NCI-H1436 treated with DMSO at 0.1 percent for 48 hours (cell line): ENCODE measurements around the gene ERBB4.
"Not testable (repeated sequence)": the region's sequence is repeated elsewhere in the genome, so short reads cannot be mapped to it uniquely, and the experiment has no call there.

Experiments used
- DNase-seq: peaks from one replicate; lab custom pipeline; 2025; lab: John Stamatoyannopoulos, UW

The ERBB4 gene

DNA sequence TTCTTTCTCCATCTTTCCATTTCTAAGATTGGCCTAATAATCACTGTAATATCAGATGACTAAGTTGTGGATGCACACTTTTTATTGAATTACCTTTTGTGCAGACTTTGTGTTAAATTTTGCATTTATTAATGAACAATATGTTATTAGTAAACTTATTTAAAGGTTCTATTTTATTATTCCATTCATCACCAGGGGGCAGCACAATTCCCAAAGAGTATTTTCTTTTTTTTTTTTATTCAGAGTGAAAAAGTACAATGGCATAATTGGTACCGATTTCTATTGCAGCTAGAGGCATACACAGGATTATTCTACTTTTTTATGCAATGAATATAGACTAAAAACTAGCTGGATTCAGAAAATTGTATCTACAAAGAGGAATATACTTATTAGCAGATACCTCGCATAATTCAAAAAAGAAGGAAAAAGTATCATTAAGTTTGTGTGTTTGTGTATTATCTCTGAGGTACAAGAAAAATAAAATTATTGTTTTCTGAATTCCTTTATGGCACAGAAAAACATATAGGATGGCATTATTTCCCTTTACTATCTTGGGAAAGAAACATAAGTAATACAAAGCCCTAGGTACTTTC, 390.6 kb downstream of the ERBB4 start:
- no peak for DNase-seq

DNA sequence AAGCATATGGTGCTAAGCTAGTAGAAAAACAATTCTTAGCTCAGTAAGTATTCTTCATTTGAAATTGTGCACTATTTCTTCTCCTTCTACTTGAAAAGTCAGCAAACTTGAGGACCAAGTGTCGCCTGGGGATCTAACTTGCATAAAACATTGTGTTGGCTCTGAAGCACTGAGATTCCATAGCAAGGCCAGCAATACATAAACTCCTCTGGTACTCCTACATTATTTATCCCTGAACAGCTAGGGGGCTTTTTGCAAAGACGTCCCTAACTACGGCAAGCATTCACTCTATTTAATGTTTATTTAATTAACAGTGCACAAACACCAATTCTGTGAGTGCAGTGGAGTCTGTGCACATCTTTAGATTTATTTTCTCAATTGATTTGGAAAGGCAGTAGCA, 392.2 kb downstream of the ERBB4 start:
- no peak for DNase-seq

DNA sequence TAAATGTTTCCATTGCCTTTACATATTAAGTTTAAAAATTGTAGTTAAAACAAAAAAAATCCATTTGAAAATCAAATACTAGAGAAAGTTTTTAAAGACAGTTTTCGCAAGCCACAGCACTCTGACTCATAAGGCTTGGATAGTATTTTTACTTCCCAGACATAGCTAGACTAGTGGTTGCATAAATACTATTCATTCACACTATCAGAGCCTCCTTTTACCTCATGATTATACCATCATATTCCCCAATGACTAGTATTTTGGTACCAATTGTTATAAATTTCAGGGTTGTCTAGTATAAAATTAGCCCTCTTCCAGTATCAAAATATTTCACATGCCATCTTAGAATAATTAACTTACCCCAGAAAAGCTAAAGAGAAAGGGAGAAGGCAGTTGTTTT, 393.5 kb downstream of the ERBB4 start:
- DNase-seq = no peak

DNA sequence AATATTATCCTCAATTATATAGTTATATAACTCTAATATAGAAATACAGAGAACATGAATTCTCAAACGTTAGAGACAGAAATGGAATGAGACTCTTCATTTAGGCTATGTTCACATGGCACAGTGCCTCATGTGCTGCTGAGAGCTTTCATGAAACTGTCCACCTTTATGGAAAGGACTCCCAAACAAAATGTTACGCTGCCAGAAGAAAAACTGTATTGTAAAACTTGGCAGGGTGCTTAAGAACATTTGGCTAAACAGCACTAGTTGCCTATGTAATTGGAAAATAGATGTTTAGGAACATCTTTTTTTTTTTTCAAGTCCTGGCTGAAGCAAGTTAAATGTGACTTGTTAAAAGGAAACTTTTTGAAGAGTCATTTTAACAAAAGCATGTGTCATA, 396.0 kb downstream of the ERBB4 start:
- no peak for DNase-seq

DNA sequence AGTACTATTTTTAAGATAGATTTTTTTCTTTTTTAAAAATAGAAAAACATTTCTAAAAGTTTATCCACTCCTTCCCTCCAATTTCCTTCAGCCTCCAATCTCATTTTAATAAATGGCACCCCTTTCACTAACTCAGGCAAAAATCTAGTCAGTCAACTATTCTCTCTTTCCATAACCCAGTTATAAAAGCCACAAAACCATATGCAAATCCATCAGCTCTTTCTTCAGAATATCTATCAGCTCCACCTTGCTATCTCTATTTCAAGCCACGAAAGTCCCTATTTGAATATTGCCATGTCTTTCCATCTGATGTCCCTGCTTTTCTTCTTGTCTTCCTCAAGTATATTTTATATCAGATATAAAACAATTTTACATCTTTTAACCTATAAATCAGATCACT, 397.1 kb downstream of the ERBB4 start:
- no peak for DNase-seq

DNA sequence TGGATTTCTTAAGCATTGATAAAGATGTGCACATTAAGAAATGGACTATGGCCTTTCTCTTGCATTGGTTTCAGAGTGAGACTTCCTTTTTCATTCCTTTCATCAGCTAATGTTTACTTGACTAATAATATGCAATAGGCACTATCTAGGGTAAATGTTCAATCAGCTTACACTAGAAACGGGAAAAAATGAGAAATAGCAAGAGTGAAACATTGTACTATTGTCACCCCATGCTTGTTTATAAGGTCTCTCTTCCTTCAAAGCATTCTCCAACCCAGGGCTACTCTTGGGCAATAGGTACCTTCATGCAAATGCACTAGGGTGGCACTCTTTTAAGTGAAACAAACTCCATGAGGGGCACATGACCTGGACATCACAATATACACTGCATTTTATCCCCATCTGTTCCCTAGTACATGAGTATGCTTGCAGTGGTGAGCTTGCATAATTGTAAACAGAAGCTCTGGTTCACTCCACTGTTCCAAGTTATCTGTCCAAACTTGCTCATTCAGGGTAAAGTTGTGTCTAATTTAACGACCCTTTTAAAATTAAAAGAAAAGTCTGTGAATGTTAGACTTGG, 402.3 kb downstream of the ERBB4 start:
- DNase-seq = no peak

DNA sequence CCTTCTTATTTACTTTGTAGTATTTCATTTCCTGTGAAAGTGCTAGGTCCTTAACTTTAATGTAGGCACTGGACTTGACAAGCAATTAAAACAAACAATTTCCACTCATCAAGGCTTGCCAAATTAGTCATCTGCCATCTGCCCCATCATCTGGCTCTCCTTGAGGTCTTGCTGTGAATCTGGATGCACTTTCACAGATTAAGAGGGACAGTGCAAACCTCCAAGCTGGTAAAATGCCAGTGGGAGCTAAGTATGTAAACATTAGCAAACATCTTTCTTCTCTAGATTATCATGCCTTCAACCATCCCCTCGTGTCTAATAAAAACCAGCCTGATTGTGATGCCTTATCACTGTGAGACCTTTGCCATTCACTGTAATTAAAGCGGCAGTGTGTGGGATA, 402.9 kb downstream of the ERBB4 start:
- peak; percentile 13 for DNase-seq

DNA sequence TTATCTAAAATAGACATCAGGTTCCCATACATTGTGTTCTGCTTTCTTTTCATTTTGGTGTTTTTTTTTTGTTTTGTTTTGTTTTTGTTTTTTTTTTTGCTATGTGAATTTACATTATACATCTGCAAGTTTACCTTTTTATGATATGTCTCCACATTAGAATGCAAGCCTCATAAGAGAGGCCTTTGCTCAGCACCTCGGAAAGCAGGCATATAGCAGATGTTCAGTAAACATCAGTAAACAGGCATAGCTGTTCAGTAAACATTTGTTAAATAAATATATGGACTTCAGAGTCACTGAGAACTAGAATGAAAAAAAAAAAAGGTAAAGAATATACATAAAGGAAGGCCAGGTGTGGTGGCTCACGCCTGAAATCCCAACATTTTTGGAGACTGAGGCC, 405.3 kb downstream of the ERBB4 start:
- no peak for DNase-seq

DNA sequence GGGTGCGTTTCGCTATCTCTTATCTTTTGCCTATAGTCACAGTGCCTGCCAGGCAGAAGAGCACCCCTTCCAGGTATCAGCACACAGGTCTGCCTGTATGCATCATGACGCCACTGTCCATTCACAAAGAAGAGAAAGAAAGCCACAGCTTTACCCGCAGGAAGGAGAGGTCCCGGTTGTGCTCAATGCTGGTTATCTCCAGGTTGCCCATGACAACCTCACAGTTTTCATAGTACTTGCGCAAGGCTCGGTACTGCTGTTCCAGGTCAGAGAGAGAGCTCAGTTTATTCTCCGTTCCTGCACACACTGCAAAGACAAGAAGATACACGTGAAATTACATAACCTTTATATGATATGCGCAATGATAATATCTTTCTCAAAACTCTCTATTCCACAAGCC, 414.0 kb downstream of the ERBB4 start:
- no peak for DNase-seq

DNA sequence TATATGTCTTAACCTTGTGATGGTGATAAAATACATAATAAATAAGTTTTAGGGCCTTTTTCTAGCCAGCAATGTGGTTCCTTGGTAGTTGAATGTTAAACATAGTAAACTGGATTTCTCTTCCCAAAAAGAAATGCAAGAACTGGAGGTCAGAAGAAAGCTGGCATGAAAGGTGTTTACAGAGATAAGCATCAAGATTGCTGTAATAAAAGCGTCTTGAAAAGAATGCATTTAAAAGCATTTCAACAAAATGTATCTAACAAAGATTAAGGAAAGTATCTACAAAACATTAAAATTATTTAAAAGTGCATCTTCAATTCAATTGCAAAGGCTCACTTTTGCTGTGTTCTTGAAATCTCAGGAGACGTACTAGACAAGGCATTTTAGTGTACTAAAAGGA, 419.0 kb downstream of the ERBB4 start:
- DNase-seq = no peak

DNA sequence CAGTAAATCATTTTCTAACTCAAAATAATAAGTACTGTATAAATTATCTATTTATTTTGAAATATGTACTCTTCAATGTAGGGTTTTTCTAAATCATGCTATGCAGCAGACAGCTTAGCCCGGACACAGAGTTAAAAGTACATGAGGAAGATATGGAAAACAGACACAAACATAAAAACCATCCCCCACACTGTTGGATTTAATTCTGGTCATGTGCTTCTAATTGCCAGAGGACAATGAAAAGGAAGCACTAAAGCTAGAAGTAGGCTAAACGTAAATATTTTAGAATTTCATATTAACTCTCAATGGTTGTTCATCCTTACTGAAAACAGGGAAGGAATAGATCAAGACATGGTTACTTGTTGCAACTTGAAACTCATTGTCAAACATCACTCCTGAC, 420.7 kb downstream of the ERBB4 start:
- DNase-seq = no peak

DNA sequence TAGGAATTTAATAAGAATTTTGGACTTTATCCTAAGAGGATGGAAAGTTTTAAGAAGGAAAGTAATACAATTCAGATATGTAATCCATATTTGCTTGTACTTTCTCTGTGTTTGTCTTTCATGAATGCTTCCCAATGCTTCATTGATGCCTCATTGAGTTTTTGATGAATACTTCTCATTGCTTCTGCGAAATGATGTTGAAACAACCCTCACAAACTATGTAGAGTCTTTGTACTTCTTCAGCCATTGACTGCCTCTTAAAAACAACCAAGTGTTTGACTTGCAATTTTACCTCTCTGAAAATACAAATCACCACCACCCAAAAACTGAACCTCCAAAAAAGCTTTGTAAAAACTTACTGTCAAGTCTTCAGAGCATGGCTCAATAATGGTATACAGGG, 424.1 kb downstream of the ERBB4 start:
- no peak for DNase-seq

DNA sequence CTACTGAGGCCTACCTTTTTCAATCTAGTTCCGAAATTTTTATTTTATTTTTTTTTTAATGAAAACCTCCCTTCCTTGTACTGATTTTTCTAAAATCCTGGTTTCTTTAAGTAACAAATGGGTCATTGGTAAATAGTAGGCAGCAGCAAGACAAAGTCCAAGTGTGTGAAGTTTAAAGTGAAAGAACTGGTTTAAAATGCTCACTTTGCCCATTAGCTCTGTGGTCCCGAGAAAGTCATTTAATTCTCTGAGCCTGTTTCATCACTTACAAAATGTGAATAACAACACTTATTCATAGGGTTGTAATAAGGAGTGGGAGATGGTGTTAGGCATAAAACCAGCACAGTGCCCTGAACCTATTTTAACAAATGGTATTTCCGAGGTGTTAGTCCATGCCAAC, 426.2 kb downstream of the ERBB4 start:
- no peak for DNase-seq

DNA sequence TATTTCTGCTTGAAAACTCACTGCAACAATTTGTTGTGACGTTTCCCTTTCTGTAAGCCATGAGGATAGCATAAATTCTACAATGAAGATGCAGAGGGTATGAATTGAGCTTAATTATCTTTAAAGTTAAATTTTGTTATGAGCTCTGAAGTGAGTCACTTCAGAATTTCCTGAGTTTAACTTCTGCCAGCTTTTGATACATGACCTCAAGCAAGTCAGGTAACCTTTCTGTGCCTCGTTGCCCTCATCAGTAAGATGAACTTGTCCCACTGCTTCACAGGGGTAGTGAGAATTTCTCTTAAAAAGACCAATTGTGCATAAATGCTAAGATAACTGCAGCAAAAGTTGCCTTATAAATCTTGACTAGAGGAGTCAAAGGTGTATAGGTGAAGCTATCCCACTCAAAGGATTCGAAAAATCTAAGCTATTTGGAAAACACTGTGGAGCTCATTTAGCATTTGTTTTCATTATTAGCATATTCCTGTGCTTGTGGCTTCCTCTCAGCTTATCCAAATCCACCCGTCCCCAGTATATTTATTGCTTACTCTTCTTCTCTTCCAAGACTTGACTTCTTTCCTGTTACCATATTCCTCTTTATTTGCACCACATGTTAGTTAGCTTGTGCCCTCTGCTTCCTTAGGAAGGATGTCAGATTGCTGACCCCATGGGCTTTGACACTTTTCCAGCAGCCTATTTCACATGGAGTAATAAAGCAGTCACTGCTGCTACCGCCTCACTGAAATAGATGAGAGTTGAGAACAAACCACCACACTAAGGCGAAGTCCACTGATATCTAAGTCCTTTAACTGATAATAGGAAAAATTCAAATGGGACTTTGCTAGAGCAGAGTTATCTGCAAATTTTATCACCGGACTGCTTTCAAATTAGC, 428.6 kb downstream of the ERBB4 start:
- DNase-seq = no peak

DNA sequence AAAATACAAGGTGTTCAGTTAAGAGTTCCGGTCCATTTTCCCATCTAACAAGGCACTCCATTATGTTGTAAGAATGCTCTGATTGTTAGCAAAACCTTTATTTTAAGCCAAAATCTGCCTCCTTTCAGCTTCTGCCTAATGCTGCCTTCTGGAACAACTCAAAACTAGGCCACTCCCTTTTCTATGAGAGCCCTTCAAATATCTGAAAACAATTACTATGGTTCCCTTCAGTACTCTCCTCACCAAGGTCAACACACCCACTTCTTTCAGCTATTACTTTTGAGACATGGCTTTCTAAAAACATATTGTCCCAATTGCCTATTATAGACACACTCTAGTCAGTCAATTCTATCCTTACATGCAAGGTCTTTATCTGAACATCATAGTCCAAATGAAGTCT, 429.4 kb downstream of the ERBB4 start:
- peak; percentile 24 for DNase-seq

DNA sequence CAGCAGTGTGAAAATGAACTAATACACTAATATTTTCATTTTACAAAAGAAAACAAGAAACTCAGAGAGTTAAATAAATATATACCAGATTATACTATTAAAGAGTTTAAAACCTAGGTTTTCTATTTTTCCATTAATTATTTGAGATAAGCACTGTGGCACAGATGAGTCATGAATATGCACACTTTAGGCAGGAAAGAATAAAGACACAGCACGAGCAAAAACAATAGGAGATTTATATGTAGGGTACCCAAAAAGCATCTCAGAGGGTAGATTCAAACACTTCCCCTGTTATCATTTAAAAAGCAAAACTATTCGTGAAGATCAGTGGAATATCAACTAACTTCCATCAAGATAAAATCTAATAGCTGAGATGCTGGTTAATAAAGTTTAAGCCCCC, 430.6 kb downstream of the ERBB4 start:
- DNase-seq = no peak

DNA sequence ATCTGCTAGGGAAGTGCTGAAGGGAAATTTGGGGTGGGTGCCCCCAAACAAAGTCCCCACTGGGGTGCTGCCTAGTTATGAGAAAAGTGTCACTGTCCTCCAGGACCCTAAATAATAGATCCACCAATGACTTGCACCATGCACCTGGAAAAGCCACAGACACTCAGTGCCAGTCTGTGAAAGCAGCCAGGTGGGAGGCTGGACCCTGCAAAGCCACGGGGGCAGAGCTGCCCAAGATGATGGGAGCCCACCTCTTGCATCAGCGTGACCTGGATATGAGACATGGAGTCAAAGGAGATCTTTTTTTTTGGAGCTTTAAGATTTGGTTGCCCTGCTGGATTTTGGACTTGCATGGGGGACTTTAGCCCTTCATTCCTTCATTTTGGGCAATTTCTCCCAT, 431.6 kb downstream of the ERBB4 start:
- DNase-seq = no peak

DNA sequence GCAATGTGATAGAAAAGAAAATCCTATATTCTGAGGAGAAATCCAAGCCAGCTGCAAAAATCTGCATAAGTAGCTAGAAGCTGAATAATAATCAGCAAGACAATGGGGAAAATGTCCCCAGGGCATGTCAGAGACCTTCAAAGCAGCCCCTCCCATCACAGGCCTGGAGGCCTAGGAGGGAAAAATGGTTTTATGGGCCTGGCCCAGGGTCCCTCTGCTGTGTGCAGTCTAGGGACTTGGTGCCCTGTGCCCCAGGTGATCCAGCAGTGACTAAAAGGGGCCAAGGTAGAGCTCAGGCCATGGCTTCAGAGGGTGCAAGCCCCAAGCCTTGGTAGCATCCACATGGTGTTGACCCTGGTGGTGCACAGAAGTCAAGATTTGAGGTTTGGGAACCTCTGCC, 432.1 kb downstream of the ERBB4 start:
- DNase-seq = not testable (repeated sequence)

DNA sequence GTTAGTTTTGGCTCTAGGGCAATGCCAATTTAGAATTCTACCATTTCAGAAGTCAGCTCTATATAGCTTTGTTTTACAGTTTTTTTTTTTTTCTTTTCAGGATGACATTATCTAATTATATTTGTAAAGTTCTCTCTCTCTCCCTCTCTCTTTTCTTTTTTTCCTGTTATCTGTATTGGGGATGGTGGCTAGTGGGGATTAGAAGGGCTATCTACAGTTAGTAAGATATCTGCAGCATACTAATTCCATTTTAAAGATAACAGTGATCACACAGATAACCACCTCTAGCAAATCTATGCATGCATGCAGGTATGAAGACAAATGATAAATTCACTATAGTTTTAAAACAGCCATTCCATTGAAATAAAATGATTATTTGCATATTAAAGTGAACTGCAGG, 438.9 kb downstream of the ERBB4 start:
- no peak for DNase-seq

DNA sequence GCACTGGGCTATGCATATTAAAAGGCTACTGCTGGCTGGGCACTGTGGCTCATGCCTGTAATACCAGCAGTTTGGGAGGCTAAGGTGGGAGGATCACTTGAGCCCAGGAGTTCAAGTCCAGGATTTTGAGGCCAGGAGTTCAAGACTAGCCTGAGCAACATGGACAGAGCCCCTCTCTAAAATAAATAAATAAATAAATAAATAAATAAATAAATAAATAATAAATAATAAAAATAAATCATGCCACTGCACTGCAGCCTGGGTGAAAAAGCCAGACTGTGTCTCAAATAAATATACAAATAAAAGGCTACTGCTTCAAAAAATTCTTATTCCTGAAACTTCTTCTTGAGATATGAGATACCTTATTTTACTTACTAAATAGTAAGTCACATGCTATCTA, 439.6 kb downstream of the ERBB4 start:
- no peak for DNase-seq

DNA sequence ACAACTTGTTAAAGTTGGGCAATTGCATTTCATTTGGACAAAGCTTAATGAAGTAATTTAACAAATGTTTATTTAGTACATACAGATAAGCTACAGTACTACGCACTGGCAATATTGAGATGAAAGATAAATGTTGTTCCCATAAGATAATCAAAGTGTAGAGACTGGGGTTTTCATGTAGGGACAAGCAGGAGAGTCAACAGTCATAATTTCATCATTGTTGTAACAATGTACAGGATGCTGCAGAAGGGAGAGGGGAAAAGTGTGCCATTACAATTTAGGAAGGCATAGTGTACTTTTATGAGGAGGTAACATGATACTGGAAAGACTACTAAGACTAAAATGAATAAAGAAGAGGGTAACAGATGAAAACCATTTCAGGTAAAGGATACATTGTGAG, 441.6 kb downstream of the ERBB4 start:
- peak; percentile 13 for DNase-seq

DNA sequence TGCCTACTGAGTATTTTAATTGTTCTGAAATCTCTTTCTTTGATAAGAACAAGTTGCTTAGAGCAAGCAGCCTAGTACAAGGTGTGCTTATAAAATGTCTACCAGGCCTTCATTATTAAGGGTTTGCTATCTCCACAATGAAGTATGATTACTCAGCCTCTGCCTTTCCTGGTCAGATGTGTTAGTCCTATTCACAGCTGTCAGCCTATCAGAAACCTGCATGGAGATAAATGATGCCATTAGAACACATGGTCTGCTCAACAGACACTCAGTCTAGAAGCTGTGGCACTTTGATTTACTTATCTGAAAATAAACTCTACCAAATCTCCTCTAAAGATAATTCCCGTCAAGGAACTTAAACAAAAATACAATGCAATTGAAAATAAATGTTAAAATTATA, 448.7 kb downstream of the ERBB4 start:
- no peak for DNase-seq

DNA sequence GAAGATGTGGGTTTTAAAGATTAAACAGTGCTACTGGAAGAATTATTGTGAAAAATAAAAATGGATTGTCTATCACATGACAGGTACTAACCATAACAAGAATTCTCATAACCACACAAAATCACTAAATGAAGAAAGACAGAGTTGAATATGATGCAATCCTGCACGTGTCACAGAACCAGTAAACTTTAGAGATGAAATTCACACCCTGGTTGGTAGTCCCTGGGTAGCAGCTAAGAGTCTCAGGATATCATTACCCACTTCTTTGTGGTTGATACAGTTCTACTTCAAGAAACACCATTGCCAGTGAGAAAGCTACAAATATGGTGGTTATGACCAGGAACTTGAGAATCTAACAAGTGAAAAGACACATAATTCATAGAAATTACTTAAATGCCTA, 450.2 kb downstream of the ERBB4 start:
- no peak for DNase-seq

DNA sequence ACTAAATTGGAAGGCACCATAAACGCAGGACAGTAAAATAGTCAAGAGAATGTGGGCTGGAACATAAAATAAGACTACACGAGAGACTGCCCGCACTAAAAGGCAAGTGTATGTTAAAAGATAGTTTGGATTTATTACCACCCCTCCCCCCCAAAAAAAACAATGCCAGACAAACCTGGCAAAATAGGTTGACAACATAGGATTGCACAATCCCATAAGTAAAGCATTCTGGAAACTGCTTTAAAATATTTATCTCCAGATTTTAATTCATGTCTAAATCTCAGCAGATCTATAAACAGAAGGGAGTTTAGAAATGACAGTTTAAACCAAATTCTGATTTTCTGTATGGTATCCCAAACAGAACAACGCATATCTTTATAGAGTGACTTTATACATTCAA, 455.1 kb downstream of the ERBB4 start:
- no peak for DNase-seq
